Cerebellar cortex (tissue), 1 donor: ENCODE measurements around the gene LYPD6B.

ENCODE experiments used
- DNase-seq: peaks from one replicate; pipeline ENCODE4 v3.0.0-alpha.2; 2015; ENCODE audit warnings: low spot score

LYPD6B gene

GRCh38 chr2:149038442-149039212 is at the start of gene LYPD6B:
TSS of gene LYPD6B (plus strand) at chr2:149038699. CDS start at chr2:149130949, 92,250 bp downstream.
- DNase-seq, result no peak

GRCh38 chr2:148989882-148990493 is 48.5 kb upstream of the LYPD6B start:
- peak; percentile 96 for DNase-seq

GRCh38 chr2:148990968-148991367 is 47.5 kb upstream of the LYPD6B start:
- no peak for DNase-seq

- no peak for DNase-seq
These were observed 46.1 kb upstream of the LYPD6B start for GRCh38 chr2:148992448-148992847.

- no peak for DNase-seq
These were observed 45.1 kb upstream of the LYPD6B start for GRCh38 chr2:148993351-148993750.

- no peak for DNase-seq
These were observed 44.2 kb upstream of the LYPD6B start for GRCh38 chr2:148994341-148994740.

GRCh38 chr2:148996805-148997204 is 41.7 kb upstream of the LYPD6B start:
- no peak for DNase-seq

- peak; percentile 95 for DNase-seq
These were observed 40.2 kb upstream of the LYPD6B start for GRCh38 chr2:148998165-148998830.

GRCh38 chr2:148998831-148999200 is 39.7 kb upstream of the LYPD6B start:
- no peak for DNase-seq

- DNase-seq, result no peak
These were observed 39.0 kb upstream of the LYPD6B start for GRCh38 chr2:148999451-148999921.

- DNase-seq, result no peak
These were observed 38.2 kb upstream of the LYPD6B start for GRCh38 chr2:149000158-149000938.

- peak; percentile 90 for DNase-seq
These were observed 37.0 kb upstream of the LYPD6B start for GRCh38 chr2:149001496-149001895.

GRCh38 chr2:149002378-149002890 is 36.1 kb upstream of the LYPD6B start:
- no peak for DNase-seq

- DNase-seq, result peak; percentile 62
These were observed 35.4 kb upstream of the LYPD6B start for GRCh38 chr2:149002891-149003740.

GRCh38 chr2:149004836-149005235 is 33.7 kb upstream of the LYPD6B start:
- DNase-seq, result no peak

GRCh38 chr2:149005471-149006077 is 32.9 kb upstream of the LYPD6B start:
- DNase-seq, result no peak

- DNase-seq, result no peak
These were observed 31.5 kb upstream of the LYPD6B start for GRCh38 chr2:149006883-149007543.

- DNase-seq, result peak; percentile 36
These were observed 30.1 kb upstream of the LYPD6B start for GRCh38 chr2:149008381-149008780.

GRCh38 chr2:149009576-149010461 is 28.7 kb upstream of the LYPD6B start:
- peak; percentile 56 for DNase-seq
